ENCODE measurements around the gene PRKD2.
A peak's percentile ranks its signal among the peaks of the same experiment; 100 is the strongest.

PRKD2 gene

DNA sequence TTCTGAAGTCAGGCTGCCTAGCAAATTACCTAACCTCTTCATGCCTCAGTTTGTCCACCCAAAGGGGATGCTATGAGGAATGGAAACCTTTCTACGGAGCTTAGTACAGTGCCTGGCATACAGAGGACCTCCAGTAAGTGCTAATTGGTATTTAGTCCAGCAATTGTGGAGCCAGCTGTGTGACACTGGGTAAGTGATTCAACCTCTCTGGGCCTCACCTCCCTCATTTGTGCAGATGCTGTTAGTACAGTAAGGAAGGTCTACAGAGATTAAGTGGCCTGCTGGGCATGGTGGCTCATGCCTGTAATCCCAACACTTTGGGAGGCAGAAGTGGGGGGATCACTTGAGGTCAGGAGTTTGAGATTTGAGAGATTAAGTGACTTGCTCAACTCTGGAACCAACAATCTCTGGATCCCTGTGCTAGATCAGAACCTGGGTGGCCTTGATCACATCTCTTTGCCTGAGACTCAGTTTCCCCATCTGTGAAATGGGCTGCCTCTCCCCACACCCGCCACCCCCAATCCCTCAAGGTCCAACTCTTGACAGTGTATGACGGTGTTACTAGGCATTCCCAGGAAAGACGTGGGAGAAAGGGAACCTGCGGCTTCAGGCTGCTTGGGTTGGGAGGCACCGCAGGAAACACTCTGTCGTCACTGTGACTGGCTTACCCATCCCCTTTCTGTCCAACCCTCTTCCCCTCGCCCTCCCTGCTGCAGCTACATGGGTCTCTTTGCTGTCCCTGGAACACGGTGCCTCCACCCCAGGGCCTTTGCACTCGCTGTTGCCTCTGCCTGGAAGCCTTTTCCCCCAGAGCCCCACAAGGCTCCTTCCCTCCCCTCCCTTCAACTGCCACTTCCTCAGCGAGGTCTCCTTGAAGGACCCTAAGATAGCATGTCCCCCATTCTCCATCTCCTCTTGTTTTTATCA is 18.3 kb downstream of the PRKD2 start:
- DNase-seq: no peak

DNA sequence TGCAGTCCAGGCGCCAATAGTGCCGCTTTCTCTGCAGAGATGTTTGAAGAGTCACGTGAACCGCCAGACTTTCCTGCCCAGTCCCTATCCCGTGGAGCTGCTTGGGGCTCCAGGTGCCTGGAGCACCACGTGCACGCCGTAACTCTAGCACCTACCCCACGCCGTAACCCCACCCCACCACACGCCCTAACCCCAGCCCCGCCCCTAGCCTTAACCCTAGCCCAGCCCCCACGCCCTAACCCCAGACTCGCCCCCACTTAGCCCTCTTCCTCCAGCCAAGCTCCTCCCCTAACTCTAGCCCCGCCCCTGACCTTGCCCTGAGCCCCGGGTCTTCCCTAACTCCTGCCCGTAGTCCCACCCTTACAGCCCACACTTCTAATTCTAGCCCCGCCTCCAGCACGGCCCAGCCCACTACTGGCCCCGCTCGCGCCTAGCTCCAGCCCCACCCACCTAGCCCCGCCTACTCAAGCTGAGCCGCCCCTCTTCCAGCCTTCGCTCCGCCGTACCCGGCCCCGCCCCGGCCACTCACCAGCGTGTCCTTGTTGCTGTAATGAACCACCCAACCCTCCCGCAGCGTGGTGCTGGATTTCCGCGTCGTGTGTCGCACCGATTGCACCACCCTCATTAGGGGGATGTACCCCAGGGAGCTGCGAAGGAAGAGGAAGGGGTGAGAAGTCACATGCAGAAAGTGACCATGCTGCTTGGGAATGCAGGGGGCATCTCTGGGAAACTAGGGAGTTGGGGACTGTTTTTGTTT is 19.5 kb downstream of the PRKD2 start:
- peak; percentile 56 for DNase-seq

DNA sequence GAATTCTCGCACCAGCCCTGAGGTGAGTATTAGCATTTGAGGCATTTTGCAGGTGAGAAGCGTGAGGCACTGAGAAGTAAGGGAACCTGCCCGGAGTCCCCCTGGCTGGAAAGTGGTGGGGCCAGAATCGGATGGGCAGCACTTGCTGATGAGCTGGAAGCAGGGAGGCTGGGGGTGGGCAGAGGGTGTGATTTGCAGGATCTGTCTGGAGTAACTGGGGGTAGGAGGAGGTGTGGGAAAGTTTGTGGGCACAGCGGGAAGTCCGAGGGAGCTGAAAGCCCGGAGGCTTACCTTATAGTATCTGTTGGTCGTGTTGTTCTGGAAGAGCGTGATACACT is 20.1 kb downstream of the PRKD2 start:
- DNase-seq: no peak

DNA sequence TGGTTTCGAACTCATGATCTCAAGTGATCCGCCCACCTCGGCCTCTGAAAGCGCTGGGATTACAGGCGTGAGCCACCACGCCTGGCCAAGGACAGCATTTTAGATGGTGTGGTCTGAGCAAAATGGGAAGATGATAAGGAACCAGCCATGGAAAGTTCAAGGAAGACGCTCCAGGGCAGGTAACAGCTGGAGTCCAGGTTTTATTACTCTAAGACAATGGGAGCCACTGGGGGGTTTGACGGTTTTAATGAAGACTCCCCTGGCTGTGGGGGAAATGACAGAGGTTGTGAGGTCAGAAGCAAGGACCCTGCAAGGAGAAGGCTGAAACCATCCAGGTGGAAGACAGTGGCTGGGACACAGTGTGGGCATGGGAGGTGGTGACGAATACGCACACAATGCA is 20.9 kb downstream of the PRKD2 start:
- DNase-seq: no peak

DNA sequence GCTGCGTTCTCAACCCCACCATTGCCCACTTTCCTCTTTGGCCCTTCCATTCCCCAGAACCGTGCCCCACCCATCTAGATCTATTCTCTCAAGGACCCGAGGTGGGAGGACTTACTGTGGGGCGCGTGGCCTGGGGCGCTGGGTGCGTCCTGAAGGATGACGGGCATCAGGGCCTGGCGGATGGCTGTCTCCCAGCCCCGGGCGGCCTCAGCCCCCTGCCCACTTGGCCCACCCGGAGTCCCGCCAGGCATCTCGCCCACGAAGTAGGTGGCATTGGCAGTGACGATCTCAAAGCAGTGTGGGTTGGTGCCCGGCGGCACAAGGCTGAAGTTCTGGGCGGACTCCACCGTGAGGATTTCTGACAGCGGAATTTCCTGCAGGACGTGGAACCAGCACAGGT is 23.2 kb downstream of the PRKD2 start:
- no peak for DNase-seq

- no peak for DNase-seq
Observed at GRCh38 chr19:46692918-46693722, 23.8 kb downstream of the PRKD2 start.

GRCh38 chr19:46691948-46692347 is 25.0 kb downstream of the PRKD2 start:
- DNase-seq: no peak

GRCh38 chr19:46691104-46691503 is 25.8 kb downstream of the PRKD2 start:
- DNase-seq: no peak

DNA sequence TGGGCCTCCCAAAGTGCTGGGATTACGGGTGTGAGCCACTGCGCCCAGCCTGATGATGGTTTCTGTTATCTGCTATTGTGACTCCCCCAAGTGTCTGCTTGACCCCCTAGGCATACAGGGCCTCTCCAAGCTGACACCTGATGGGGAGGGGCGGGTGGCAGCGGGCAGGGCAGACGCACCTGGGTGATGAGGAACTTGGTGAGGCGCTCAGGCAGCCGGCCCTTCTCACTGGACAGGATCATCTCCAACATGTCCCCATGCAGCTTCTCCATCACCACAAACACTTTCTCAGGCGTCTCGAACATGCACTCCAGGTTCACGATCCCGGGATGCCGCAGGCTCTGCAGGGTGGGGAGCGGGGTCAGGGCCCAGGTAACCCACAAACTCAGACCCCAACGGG is 27.6 kb downstream of the PRKD2 start:
- no peak for DNase-seq

DNA sequence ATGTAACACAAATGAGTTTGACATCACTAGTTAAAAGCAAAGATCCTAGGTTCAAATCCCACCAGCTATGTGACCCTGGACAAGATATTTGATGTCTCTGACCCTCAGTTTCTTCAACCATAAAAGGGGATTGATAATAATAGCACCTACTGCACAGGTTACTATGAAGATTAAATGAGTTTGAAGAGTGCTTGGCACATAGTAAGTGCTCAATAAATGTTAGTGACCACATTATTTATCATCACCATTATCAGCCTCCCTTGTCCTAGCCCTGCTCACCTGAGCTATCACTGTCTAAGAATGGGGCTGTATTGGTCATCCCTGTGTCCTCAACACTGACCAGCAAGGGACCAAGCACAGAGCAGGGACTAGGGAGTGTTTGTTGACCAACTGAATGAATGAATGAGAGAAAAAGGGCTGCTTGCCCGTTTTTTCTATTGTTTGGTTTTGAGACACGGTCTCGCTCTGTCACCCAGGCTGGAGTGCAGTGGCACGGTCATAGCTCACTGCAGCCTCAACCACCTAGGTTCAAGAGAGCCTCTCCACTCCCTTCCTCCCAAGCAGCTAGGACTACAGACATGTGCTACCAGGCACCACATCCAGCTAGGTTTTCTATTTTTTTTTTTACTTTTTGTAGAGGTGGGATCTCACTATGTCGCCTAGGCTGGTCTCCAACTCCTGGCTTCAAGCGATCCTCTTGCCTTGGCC is 29.3 kb downstream of the PRKD2 start:
- no peak for DNase-seq

- no peak for DNase-seq
Observed at GRCh38 chr19:46685189-46685588, 31.7 kb downstream of the PRKD2 start.

DNA sequence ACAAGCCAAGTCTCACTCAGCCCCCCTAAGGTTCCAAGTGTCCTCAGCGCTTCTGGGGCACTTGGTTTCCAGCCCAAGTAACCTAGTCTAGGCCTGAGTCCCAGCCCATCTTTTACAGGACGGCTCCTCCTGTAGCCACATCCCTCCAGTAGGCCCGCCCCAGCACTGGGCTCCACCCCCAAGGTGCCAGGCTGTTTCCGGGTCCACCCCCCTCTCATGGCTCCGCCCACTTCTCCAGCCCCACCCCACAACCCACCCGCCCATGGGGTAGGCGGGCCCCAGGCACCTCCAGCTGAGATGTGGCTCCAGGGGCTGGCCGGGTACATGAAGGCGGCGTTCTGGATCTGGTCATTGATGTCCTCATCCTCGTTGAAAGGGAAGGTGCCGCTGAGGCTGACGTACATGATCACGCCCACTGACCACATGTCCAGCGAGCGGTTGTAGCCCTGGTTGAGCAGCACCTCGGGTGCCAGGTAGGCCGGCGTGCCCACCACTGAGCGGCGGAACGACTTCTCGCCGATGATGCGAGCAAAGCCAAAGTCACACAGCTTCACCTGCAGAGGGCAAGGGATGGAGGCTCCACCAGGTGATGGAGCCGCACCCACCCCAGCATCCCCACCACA is 38.7 kb downstream of the PRKD2 start:
- DNase-seq: peak; percentile 84

DNA sequence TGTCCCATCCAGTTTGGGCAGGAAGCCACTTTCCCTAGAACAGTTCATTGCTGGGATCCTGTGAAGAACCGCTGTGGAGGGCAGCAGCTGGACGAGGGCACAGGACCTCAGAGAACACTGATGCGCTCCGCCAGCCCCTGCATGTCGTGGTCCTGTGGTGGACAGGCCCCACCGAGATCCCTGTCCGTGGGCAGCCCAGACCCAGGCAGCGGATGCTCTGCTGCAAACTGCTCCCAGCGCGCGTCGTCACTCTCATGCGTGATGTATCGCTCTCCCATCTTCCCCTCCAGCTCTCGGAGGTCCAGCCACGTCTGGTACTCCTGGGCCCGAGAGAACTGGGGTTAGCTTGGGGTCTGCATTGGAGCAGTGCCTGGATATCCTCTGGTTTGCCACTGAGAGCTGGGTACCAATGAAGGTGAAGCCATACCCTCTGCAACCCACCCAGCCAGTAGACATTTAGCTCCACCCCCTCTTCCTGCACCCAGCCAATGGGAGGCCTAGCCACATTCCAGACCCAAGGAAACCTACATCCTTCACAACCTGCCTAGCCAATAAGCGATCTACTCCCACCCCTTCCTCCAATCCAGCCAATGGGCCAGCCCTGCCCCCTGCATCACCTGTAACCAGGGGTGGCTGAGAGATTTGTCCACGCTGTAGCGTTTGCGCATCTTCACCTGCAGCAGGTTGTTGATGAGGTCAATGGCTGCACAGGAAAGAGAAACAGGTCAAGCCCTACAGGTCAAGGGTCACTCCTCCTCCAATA is 42.3 kb downstream of the PRKD2 start:
- DNase-seq: no peak

DNA sequence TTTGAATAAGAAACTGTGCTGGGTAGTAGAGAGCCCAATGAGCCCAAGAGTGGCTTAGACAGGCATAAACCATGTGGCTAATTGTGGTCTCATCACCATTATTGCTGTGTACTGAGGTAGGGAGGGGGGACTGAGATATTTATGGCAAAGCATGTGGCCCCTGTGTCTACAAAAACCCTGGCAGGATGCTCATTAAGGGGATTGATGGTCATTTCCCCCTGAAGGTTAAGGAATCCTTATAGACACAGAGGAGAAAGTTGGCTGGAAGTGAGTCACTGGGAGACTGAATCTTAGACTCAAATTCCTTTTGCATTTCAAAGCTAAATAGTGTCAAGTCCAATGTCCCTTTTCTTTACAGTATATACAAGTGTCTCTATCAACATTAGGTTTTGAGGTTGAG is 46.1 kb downstream of the PRKD2 start:
- DNase-seq: no peak

DNA sequence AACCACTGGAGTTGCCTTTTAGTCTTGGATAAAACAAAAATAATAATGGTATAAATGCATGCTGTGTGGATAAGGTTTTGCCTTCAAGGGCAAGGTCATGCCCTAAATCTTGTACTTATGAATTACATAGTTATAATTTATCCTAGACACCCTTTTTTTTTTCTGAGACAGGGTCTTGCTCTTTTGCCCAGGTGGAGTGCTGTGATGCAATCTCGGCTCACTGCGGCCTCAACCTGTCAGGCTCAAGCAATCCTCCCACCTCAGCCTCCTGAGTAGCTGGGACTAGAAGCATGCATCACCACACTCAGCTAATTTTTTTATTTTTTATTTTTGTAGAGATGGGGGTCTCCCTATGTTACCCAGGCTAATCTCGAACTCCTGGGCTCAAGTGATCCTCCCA is 48.3 kb downstream of the PRKD2 start:
- no peak for DNase-seq

DNA sequence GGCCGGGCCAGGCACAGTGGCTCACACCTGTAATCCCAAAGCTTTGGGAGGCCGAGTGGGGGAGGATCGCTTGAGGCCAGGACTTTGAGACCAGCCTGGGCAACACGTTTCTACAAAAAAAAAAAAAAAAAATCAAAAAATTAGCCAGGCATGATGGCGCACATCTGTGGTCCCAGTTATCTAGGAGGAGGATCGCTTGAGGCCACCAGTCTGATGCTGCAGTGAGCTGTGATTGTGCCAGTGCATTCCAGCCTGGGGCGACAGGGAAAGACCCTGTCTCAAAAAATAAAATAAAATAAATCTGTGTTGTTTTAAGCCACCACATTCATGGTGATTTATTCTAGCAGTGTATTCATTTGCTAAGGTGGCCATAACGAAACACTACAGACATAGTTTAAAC is 51.8 kb downstream of the PRKD2 start:
- DNase-seq: no peak

- DNase-seq: peak; percentile 82
Observed at GRCh38 chr19:46661735-46662592, 55.0 kb downstream of the PRKD2 start.

DNA sequence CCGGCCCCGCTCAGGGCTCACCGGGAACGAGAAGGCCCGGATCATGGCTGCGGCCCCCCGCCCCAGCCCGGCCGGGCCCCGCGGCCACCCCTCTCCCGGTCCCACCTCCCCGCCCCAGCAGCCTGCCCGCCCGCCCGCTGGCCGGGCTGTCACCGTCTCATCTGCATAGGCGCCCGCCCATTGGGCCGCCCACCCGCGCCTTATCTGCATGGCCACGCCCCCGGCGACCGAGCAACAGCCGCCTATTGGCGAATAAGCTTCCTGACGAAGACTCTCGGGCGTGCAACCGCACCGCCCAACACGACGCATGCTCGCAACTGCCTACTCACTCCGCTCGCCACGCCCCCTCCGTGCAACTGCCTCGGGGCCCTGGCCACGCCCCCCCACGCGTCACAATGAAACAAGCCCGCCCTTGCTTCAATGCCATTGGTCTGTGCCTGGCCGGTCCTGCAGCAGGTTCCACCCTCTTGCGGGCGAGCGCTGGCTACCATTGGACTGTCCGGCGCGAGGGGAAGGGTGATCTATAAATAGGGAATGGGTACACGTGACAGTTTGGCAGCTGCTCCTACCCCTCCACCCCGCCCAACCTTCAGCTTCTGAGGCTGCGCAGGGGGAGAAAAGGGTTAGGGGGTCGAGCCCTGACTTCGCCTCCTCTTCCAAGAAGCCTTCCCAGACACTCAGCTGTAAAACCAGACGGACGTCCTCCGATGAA is 55.7 kb downstream of the PRKD2 start, which contains the start of gene DACT3:
Gene DACT3, minus strand, starts transcription at position 163 of the 712 bp plus-strand sequence. Its CDS starts 118 bp downstream, at position 45.
- DNase-seq: peak; percentile 100

DNA sequence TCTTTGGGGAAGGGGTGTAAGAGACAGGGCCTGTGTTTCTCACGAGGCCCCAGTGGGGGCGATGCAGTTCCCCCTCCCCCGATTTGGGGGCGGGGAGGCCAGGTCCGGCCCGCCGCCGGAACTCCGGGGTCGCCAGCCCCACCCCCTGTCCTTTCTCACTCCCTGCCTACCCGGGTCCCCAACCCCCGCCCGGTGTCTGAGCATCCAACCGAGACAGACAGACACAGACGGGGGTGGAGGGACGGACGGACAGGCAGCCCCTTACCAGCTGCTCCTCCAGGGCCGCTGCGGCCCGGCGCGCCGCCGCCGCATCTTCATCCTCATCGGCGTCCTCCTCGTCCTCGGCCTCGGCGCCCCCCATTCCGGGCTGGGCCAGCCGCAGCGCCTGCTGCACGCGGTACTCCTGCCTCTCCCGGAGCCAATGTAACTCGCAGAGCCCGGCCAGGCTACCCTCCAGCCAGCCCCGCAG is 56.3 kb downstream of the PRKD2 start:
- DNase-seq: no peak

Measured in stimulated activated CD8-positive, alpha-beta memory T cell treated with anti-CD3 and anti-CD28 coated beads, Interleukin-4, amount 100 ng/mL, for 48 hours (primary cell).